ENCODE data around the gene CHPF. TPM values are rescaled to one million over a fixed set of nuclear protein-coding genes. Genes with fewer than 3 reads are reported as not detected.

CHPF gene
- total RNA-seq, 4 donors from 2014 or later = 21.0 to 50.5 (median 37.2) TPM

- Histone ChIP-seq H3K9me3 (no peaks in the 10 kb centered on the region), H3K27me3 (no peaks in the 10 kb centered on the region), H3K27ac (peak overlapping the region; percentile 75 to 96 (median 88)), H3K4me3 (peak overlapping the region; percentile 63 to 79 (median 74)), H3K36me3 (peaks cover 0 to 23% of the 10 kb centered on the region in 2 donors), H3K4me1 (peaks cover 18 to 23% of the 10 kb centered on the region in 2 donors)
- intact Hi-C loops (cut with DNase I; ENCODE audit: low total_unique reads) (loop anchor here (2.0 to 5.0 kb wide), 4 partner anchors 28 to 156 kb away; partner anchors contain the start of genes DNPEP and OBSL1), in situ Hi-C loops (cut with MboI; ENCODE audit: low sequenced_read_pairs in 4 of 4) (loop anchor here in 1 of 4 donors (25.0 kb wide), 1 partner anchor 256 kb away; the partner anchor contains the start of gene DNAJB2)
- DNase-seq (no peak), ATAC-seq (peak; percentile 43 to 50)
- TF ChIP-seq, protein P1, sequence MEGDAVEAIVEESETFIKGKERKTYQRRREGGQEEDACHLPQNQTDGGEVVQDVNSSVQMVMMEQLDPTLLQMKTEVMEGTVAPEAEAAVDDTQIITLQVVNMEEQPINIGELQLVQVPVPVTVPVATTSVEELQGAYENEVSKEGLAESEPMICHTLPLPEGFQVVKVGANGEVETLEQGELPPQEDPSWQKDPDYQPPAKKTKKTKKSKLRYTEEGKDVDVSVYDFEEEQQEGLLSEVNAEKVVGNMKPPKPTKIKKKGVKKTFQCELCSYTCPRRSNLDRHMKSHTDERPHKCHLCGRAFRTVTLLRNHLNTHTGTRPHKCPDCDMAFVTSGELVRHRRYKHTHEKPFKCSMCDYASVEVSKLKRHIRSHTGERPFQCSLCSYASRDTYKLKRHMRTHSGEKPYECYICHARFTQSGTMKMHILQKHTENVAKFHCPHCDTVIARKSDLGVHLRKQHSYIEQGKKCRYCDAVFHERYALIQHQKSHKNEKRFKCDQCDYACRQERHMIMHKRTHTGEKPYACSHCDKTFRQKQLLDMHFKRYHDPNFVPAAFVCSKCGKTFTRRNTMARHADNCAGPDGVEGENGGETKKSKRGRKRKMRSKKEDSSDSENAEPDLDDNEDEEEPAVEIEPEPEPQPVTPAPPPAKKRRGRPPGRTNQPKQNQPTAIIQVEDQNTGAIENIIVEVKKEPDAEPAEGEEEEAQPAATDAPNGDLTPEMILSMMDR (IDR thresholded peaks at IDR 0.05 in 4 of 5, conservative IDR thresholded peaks at IDR 0.05 in 1 of 5) = no peak
- no peak for TF ChIP-seq POLR2A (IDR thresholded peaks at IDR 0.05)
Observed at GRCh38 chr2:219542931-219543595, 546 bp downstream of the CHPF start.

DNA sequence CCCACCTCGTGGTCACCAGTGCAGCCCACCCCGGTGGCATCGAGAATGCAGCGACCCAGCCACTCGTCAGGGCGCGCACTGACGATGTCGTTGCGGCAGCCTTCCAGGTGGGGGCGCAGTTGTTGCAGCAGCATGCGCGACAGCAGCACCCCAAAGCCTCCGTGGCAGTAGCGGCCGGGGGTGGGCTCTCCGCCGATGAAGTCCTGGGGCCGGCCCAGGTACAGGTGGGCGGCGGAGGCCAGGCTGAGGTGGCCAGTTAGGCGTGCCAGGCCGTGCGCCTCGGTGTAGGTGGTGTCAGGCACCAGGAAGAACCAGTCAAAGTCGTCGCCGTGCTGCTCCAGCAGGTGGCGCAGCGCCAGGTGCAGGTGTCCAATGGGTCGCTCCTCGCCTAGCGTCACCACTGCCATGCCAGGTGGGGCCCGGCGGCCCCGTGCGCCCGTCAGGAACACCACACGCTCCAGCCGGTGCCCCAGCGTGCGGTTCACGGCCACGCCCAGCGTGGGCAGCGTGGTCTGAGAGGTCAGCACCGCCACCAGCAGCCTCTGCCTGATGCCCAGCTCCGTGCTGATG is 1.9 kb downstream of the CHPF start:
- in situ Hi-C loops (cut with MboI; ENCODE audit: low sequenced_read_pairs in 4 of 4) = loop anchor here in 1 of 4 donors (25.0 kb wide), 1 partner anchor 254 kb away; the partner anchor contains the start of gene DNAJB2
- peak overlapping the region in 3 of 4 donors; percentile 10 to 60 (median 19) for H3K4me3 ChIP-seq
- peaks cover 18 to 23% of the 10 kb centered on the region in 2 donors for H3K4me1 ChIP-seq

GRCh38 chr2:219540784-219541504 is 2.7 kb downstream of the CHPF start:
- H3K4me1 ChIP-seq = peaks cover 18 to 23% of the 10 kb centered on the region in 2 donors
- no peaks in the 10 kb centered on the region for H3K9me3 ChIP-seq
- H3K4me3 ChIP-seq = no peak overlapping the region
- ATAC-seq = no peak
- in situ Hi-C loops (cut with MboI; ENCODE audit: low sequenced_read_pairs in 4 of 4) = loop anchor here in 1 of 4 donors (25.0 kb wide), 1 partner anchor 254 kb away; the partner anchor contains the start of gene DNAJB2
- TF ChIP-seq, protein P1 (IDR thresholded peaks at IDR 0.05 in 4 of 5, conservative IDR thresholded peaks at IDR 0.05 in 1 of 5) = no peak
- TF ChIP-seq POLR2A (IDR thresholded peaks at IDR 0.05) = no peak
- intact Hi-C loops (cut with DNase I; ENCODE audit: low total_unique reads) = loop anchor here (1.0 to 5.0 kb wide), 2 partner anchors 101 to 154 kb away; partner anchors contain the start of gene DNPEP
- H3K27me3 ChIP-seq = no peaks in the 10 kb centered on the region
- H3K36me3 ChIP-seq = peaks cover 0 to 23% of the 10 kb centered on the region in 2 donors
- no peak for DNase-seq
- H3K27ac ChIP-seq = no peak overlapping the region

More for the DNA sequence above, 1.9 kb downstream of the CHPF start:
- ATAC-seq (peak in 1 of 2 donors; percentile 34), DNase-seq (peak; percentile 32 to 75)
- intact Hi-C loops (cut with DNase I; ENCODE audit: low total_unique reads) = loop anchor here (1.0 to 5.0 kb wide), 5 partner anchors 29 to 154 kb away; partner anchors contain the start of genes DNPEP and OBSL1
- Histone ChIP-seq H3K36me3 (peaks cover 0 to 23% of the 10 kb centered on the region in 2 donors), H3K27ac (peak overlapping the region in 1 of 4 donors; percentile 96), H3K9me3 (no peaks in the 10 kb centered on the region), H3K27me3 (no peaks in the 10 kb centered on the region)
- TF ChIP-seq POLR2A (IDR thresholded peaks at IDR 0.05) = no peak
- TF ChIP-seq, protein P1 (IDR thresholded peaks at IDR 0.05 in 4 of 5, conservative IDR thresholded peaks at IDR 0.05 in 1 of 5) = peak; percentile 80 to 94 (median 80)

- no peak overlapping the region for H3K27ac ChIP-seq
- DNase-seq (no peak), ATAC-seq (no peak)
- peaks cover 0 to 23% of the 10 kb centered on the region in 2 donors for H3K36me3 ChIP-seq
- H3K27me3 ChIP-seq = no peaks in the 10 kb centered on the region
- TF ChIP-seq POLR2A (IDR thresholded peaks at IDR 0.05) = no peak
- TF ChIP-seq, protein P1 (IDR thresholded peaks at IDR 0.05 in 4 of 5, conservative IDR thresholded peaks at IDR 0.05 in 1 of 5) = no peak
- H3K4me1 ChIP-seq = peaks cover 18 to 23% of the 10 kb centered on the region in 2 donors
- intact Hi-C loops (cut with DNase I; ENCODE audit: low total_unique reads) (loop anchor here (5.0 to 10.0 kb wide), 2 partner anchors 153 to 245 kb away; partner anchors contain the start of gene DNPEP), in situ Hi-C loops (cut with MboI; ENCODE audit: low sequenced_read_pairs in 4 of 4) (loop anchor here in 2 of 4 donors (10.0 to 25.0 kb wide), 2 partner anchors 105 to 253 kb away; partner anchors contain the start of gene DNAJB2 (in 1 of the 2))
- no peak overlapping the region for H3K4me3 ChIP-seq
- H3K9me3 ChIP-seq = no peaks in the 10 kb centered on the region
Observed at GRCh38 chr2:219539926-219540678, 3.5 kb downstream of the CHPF start.

Data from gastrocnemius medialis (tissue), 4 donors.